Glomerular visceral epithelial cell (primary cell): ENCODE data around the gene FARS2.
"Not testable (repeated sequence)": the region's sequence is repeated elsewhere in the genome, so short reads cannot be mapped to it uniquely, and the experiment has no call there.

ENCODE experiments used
- DNase-seq: peaks from one replicate; pipeline ENCODE4 v3.0.0-alpha.2; 2016; ENCODE audit errors: extremely low spot score

FARS2 gene

GRCh38 chr6:5632348-5632935 is 371.1 kb downstream of the FARS2 start:
- DNase-seq, result no peak

GRCh38 chr6:5634525-5634924 is 373.2 kb downstream of the FARS2 start:
- DNase-seq, result no peak

- no peak for DNase-seq
These were observed 375.1 kb downstream of the FARS2 start for GRCh38 chr6:5636210-5637030.

GRCh38 chr6:5637714-5638113 is 376.4 kb downstream of the FARS2 start:
- no peak for DNase-seq

GRCh38 chr6:5638666-5639065 is 377.4 kb downstream of the FARS2 start:
- no peak for DNase-seq

- no peak for DNase-seq
These were observed 377.9 kb downstream of the FARS2 start for GRCh38 chr6:5639193-5639592.

- no peak for DNase-seq
These were observed 379.3 kb downstream of the FARS2 start for GRCh38 chr6:5640614-5641013.

- no peak for DNase-seq
These were observed 383.3 kb downstream of the FARS2 start for GRCh38 chr6:5644523-5645185.

GRCh38 chr6:5645328-5646290 is 384.3 kb downstream of the FARS2 start:
- no peak for DNase-seq

GRCh38 chr6:5652406-5653137 is 391.3 kb downstream of the FARS2 start:
- DNase-seq, result no peak

GRCh38 chr6:5653801-5654200 is 392.5 kb downstream of the FARS2 start:
- no peak for DNase-seq

- DNase-seq, result no peak
These were observed 394.9 kb downstream of the FARS2 start for GRCh38 chr6:5656226-5656625.

- DNase-seq, result not testable (repeated sequence)
These were observed 395.4 kb downstream of the FARS2 start for GRCh38 chr6:5656695-5657094.

- no peak for DNase-seq
These were observed 396.5 kb downstream of the FARS2 start for GRCh38 chr6:5657684-5658430.

GRCh38 chr6:5659467-5659866 is 398.2 kb downstream of the FARS2 start:
- no peak for DNase-seq

GRCh38 chr6:5660772-5661171 is 399.5 kb downstream of the FARS2 start:
- no peak for DNase-seq

GRCh38 chr6:5662797-5663196 is 401.5 kb downstream of the FARS2 start:
- DNase-seq, result no peak

- no peak for DNase-seq
These were observed 401.9 kb downstream of the FARS2 start for GRCh38 chr6:5663259-5663658.

- no peak for DNase-seq
These were observed 402.4 kb downstream of the FARS2 start for GRCh38 chr6:5663739-5664138.

- DNase-seq, result no peak
These were observed 402.8 kb downstream of the FARS2 start for GRCh38 chr6:5664149-5664548.
